Measurements from ENCODE around the gene MAGI2.
"Not testable (repeated sequence)": the region's sequence is repeated elsewhere in the genome, so short reads cannot be mapped to it uniquely, and the experiment has no call there.

MAGI2 gene

DNA sequence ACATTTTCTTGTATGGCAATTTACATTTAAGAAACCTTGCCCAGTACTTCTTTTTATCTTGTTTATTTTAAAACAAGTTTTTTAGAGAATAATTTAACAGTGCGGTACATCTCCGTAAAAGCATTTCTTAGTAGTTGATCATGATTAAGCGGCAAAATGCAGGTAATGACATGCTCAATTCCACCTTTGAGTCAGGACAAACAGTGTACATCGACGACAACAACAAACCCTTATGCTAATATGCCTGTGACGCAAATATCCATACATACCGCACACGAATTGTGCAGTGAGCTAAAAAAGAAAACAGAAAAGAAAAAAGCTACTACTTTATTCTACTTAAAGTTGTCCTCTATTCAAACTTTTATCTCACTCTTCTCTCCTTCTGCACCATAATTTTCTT, 1.9 kb downstream of the MAGI2 start:
- DNase-seq (ENCODE audit: low read depth): no peak

GRCh38 chr7:79442766-79443165, 10.7 kb downstream of the MAGI2 start:
- DNase-seq (ENCODE audit: low read depth): not testable (repeated sequence)

DNA sequence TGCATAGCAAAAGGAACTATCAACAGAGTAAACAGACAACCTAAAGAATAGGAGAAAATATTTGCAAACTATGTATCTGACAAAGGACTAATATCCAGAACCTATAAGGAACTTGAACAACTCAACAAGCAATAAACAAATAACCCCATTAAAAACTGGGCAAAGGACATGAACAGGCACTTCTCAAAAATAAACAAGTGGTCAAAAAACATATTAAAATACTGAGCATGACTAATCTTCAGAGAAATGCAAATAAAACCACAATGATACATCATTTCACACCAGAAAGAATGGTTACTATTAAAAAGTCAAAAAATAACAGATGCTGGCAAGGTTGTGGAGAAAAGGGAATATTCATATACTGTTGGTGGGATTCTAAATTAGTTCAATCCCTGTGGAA, 17.1 kb downstream of the MAGI2 start:
- no peak for DNase-seq (ENCODE audit: low read depth)

DNA sequence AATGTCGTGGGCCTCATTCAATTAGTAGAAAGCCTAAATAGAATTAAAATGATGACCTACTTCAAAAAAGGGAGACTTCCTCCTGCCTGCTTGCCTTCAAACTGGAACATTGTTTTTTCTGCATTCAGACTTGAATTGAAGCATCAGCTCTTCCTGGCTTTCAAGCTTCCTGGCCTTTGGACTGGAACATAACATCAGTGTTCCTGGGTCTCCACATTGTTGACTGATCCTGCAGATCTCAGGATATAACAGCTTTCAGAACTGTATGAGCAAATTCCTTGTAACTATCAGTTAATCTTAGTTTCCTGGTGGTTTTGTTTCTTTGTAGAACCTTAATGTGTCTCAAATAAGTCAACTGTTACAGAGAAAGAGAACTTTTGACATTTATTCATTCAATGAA, 18.6 kb downstream of the MAGI2 start:
- DNase-seq (ENCODE audit: low read depth): no peak

DNA sequence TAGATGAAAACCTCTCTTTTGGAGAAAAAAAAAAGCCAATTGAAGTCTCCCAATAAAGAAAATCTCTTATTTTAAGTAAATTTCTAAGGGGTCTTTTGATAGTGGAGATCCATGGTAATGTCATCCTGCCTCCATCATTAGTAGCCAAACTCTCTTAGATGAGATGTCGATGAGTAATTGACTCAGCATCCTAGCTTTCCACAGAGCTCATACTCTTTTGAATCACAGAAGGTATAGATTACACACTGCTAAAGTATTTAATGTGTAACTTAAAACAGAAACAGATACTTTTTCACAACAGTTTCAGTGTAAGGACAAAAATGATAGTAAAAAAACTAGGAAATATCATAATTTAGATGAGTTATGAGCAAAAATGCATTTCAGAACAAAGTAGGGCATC, 19.4 kb downstream of the MAGI2 start:
- DNase-seq (ENCODE audit: low read depth): no peak

DNA sequence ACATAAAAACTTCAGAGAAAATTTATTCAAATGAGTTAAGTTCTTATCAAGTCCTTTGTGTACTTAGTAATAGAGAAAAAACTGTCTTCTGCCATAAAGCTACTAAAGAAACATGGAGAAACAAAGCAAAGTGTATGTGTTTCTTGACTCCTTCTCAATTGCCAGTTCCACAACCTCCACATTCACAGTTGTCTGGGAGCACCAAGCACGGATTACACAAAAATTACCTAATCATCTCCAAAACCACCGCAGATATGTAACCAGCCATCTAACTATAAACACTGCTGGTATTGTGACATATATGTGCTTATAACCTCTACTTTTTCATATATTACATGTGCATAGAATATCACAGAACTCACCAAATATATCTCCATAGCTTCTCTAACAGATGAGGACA, 23.1 kb downstream of the MAGI2 start:
- no peak for DNase-seq (ENCODE audit: low read depth)

DNA sequence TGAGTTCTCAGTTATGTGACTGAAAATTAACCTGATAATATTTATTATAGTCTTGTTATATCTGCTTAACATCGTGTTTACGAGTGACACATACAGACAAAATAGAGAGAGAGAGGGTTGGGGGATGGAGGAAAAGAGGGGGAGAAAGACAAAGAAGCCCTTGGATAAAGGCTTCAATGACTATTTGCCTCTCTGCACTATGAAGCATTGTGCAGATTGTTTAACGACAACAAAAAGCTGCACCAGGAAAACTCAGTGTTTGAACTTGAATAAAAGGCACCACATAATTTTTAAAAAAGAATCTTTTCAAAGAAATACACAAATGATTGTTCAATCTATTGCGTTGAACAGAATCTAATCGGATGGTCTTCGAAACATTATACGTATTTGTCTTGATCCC, 27.8 kb downstream of the MAGI2 start:
- no peak for DNase-seq (ENCODE audit: low read depth)

- DNase-seq (ENCODE audit: low read depth): no peak
These were observed 31.7 kb downstream of the MAGI2 start for GRCh38 chr7:79421751-79422150.

DNA sequence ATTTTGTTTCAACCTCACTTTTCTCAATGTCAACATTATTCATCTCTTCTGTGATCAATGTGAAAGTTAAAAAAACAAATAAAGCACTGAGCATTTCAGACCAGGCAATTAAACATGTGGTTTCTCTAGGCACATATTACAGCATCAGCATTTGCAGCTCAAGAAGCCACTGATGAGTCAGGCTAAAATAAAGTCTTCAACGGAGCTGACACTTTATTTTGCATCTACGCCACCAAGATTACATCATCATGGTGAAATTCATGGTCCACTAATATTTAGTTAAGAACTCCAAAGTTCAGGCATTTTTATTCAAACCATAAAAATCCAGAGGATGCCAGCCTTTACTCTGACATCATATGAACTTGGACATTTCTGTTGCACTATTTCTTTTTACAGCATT, 33.0 kb downstream of the MAGI2 start:
- DNase-seq (ENCODE audit: low read depth): no peak

GRCh38 chr7:79414910-79415309, 38.6 kb downstream of the MAGI2 start:
- no peak for DNase-seq (ENCODE audit: low read depth)

- no peak for DNase-seq (ENCODE audit: low read depth)
These were observed 40.6 kb downstream of the MAGI2 start for GRCh38 chr7:79412915-79413314.

- no peak for DNase-seq (ENCODE audit: low read depth)
These were observed 41.0 kb downstream of the MAGI2 start for GRCh38 chr7:79412438-79412837.

DNA sequence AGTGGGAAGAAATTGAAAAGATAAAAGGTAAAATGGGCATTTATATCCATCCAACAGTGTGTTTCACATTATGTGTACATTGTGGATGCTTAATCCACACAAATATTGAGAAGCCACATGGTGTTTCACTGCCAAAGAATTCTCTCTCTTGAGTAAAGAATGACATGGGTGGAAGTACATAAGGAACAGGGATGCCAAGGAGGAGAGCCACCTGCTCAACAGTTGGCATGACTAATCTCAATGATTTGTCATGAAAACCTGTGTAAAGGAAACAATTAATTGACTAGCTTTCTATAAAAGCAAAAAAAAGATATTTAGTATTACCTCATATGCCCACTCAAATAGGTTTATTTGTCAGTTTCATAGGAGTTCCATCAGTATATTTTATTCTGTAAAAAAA, 43.1 kb downstream of the MAGI2 start:
- DNase-seq (ENCODE audit: low read depth): no peak

GRCh38 chr7:79407351-79407750, 46.1 kb downstream of the MAGI2 start:
- DNase-seq (ENCODE audit: low read depth): no peak

GRCh38 chr7:79406371-79406770, 47.1 kb downstream of the MAGI2 start:
- no peak for DNase-seq (ENCODE audit: low read depth)

GRCh38 chr7:79405368-79405767, 48.1 kb downstream of the MAGI2 start:
- DNase-seq (ENCODE audit: low read depth): no peak

GRCh38 chr7:79403879-79404278, 49.6 kb downstream of the MAGI2 start:
- DNase-seq (ENCODE audit: low read depth): no peak

- no peak for DNase-seq (ENCODE audit: low read depth)
These were observed 50.0 kb downstream of the MAGI2 start for GRCh38 chr7:79403451-79403850.

DNA sequence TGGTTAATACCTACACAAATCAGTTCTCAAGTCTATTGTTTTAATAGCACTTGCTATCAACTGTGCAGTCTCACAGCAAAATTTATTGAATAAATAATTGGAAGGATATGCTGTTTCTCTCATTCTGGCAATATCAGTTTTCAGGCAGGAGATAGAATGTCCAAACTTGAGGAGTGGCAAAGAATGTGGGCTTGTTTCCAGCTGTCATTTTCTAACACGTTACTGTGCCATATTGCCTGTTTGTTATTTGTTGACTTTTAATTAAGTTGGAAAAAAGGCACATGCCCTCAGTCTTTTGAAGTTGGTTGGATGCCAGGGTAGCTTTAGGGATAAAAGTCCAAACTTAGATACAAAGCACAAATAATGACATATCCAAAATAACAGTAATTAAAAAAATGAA, 52.2 kb downstream of the MAGI2 start:
- DNase-seq (ENCODE audit: low read depth): no peak

DNA sequence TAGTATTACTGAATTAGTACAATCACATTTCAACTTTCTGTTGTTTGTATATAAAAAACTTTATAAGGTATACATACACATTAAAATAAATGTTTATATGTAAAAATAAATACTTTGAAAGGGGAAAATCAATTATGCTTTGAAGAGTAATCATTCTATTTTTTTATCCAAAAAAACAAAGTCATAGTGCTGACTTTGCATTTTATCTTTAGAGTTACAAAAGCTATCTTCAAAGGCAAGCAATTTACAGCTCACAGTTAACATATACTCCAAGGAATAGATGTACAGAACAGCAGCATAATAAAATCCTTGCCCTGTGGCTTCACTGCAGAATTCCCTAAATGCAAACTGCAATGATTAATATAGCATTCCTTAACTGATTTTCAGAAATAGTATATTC, 53.2 kb downstream of the MAGI2 start:
- no peak for DNase-seq (ENCODE audit: low read depth)

DNA sequence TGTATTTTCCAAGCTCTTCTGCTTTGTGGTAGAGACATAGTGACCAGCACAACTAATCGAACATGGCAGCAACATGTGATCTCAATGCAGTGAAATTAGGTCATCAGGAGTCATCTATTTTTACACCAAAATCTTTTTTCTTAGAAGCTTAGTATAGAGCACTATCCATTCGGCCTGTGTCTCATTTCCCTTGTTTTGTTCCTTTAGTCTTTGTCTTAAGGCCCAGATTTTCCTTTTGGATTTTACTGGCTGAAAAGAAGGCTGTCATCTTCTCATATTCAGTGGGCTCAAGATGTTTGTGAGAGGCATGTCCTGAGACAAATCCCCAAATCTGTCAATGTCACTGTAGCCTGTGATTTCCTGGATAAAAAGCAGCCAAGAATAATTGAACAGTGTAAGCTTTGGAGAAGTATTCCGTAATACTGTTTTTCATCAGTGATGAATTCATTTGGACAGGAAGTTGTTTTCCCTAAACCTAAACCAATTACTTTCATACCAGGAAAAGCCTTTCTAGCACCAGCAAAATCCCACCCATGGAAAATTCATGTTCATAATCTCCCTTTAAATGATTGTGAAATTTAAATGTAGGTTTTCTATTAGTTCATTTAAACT, 55.2 kb downstream of the MAGI2 start:
- no peak for DNase-seq (ENCODE audit: low read depth)

- DNase-seq (ENCODE audit: low read depth): no peak
These were observed 66.6 kb downstream of the MAGI2 start for GRCh38 chr7:79386688-79387422.

GRCh38 chr7:79381921-79382320, 71.5 kb downstream of the MAGI2 start:
- no peak for DNase-seq (ENCODE audit: low read depth)

- no peak for DNase-seq (ENCODE audit: low read depth)
These were observed 76.4 kb downstream of the MAGI2 start for GRCh38 chr7:79377097-79377496.
